ENCODE measurements around the gene TMTC1.
"Not testable (repeated sequence)": the region's sequence is repeated elsewhere in the genome, so short reads cannot be mapped to it uniquely, and the experiment has no call there.

The TMTC1 gene

GRCh38 chr12:29783773-29784666 lies at the start of gene TMTC1:
Gene TMTC1 (minus strand): TSS chr12:29783942. CDS start chr12:29783751, 191 bp downstream.
- DNase-seq = no peak

GRCh38 chr12:29831173-29831572 lies 47.4 kb upstream of the TMTC1 start:
- no peak for DNase-seq

- no peak for DNase-seq
These were observed 46.6 kb upstream of the TMTC1 start for GRCh38 chr12:29830391-29830790.

GRCh38 chr12:29818916-29819623 lies 35.3 kb upstream of the TMTC1 start:
- DNase-seq = no peak

- no peak for DNase-seq
These were observed 33.4 kb upstream of the TMTC1 start for GRCh38 chr12:29816874-29817725.

GRCh38 chr12:29809616-29810361 lies 26.0 kb upstream of the TMTC1 start:
- DNase-seq = not testable (repeated sequence)

- no peak for DNase-seq
These were observed 23.4 kb upstream of the TMTC1 start for GRCh38 chr12:29807129-29807528.

- DNase-seq = no peak
These were observed 20.3 kb upstream of the TMTC1 start for GRCh38 chr12:29804019-29804418.

GRCh38 chr12:29799591-29799990 lies 15.8 kb upstream of the TMTC1 start:
- DNase-seq = no peak

GRCh38 chr12:29797565-29798355 lies 14.0 kb upstream of the TMTC1 start:
- no peak for DNase-seq

GRCh38 chr12:29796823-29797263 lies 13.1 kb upstream of the TMTC1 start:
- DNase-seq = no peak

- no peak for DNase-seq
These were observed 12.0 kb upstream of the TMTC1 start for GRCh38 chr12:29795715-29796114.

GRCh38 chr12:29794862-29795261 lies 11.1 kb upstream of the TMTC1 start:
- no peak for DNase-seq

GRCh38 chr12:29792853-29793252 lies 9.1 kb upstream of the TMTC1 start:
- DNase-seq = no peak

GRCh38 chr12:29792132-29792531 lies 8.4 kb upstream of the TMTC1 start:
- DNase-seq = no peak

- DNase-seq = no peak
These were observed 620 bp downstream of the TMTC1 start for GRCh38 chr12:29782871-29783772.

GRCh38 chr12:29782285-29782870 lies 1.4 kb downstream of the TMTC1 start:
- peak; percentile 20 for DNase-seq

GRCh38 chr12:29781705-29782266 lies 2.0 kb downstream of the TMTC1 start:
- DNase-seq = no peak

- DNase-seq = no peak
These were observed 2.6 kb downstream of the TMTC1 start for GRCh38 chr12:29781188-29781587.

GRCh38 chr12:29780084-29780483 lies 3.7 kb downstream of the TMTC1 start:
- no peak for DNase-seq
